ENCODE results near the gene FOXO3B. TPM values are rescaled to one million over a fixed set of nuclear protein-coding genes. Genes with fewer than 3 reads are reported as not detected.
"Not testable (repeated sequence)": the region's sequence is repeated elsewhere in the genome, so short reads cannot be mapped to it uniquely, and the experiment has no call there.

The FOXO3B gene
- polyA plus RNA-seq (2012; ENCODE audit: low read depth, missing spikeins) = 0.45 TPM

- DNase-seq (ENCODE audit: insufficient read length, low spot score) = not testable (repeated sequence)
- TF ChIP-seq PAX5 (IDR thresholded peaks at IDR 0.05; ENCODE audit: insufficient read depth, low read length, severe bottlenecking) = peak; percentile 12
- FAIRE-seq = peak; percentile 96
These were observed at the start of gene FOXO3B for GRCh38 chr17:18681767-18682571. Gene FOXO3B (minus strand): TSS chr17:18682314. CDS start chr17:18681651, 663 bp downstream.

GRCh38 chr17:18723509-18723908 is 41.4 kb upstream of the FOXO3B start:
- not testable (repeated sequence) for FAIRE-seq; DNase-seq (ENCODE audit: insufficient read length, low spot score)

- not testable (repeated sequence) for DNase-seq (ENCODE audit: insufficient read length, low spot score); FAIRE-seq
These were observed 40.5 kb upstream of the FOXO3B start for GRCh38 chr17:18722612-18723011.

GRCh38 chr17:18721775-18722547 is 39.8 kb upstream of the FOXO3B start:
- DNase-seq (ENCODE audit: insufficient read length, low spot score); FAIRE-seq: not testable (repeated sequence)

- FAIRE-seq; DNase-seq (ENCODE audit: insufficient read length, low spot score): not testable (repeated sequence)
These were observed 37.5 kb upstream of the FOXO3B start for GRCh38 chr17:18719428-18720110.

- DNase-seq (ENCODE audit: insufficient read length, low spot score); FAIRE-seq: not testable (repeated sequence)
These were observed 36.7 kb upstream of the FOXO3B start for GRCh38 chr17:18718643-18719427.

GRCh38 chr17:18712354-18712999 is 30.4 kb upstream of the FOXO3B start:
- FAIRE-seq = peak; percentile 92
- DNase-seq (ENCODE audit: insufficient read length, low spot score) = not testable (repeated sequence)

- not testable (repeated sequence) for DNase-seq (ENCODE audit: insufficient read length, low spot score); FAIRE-seq
These were observed 26.1 kb upstream of the FOXO3B start for GRCh38 chr17:18708215-18708614.

GRCh38 chr17:18705955-18706354 is 23.8 kb upstream of the FOXO3B start:
- FAIRE-seq; DNase-seq (ENCODE audit: insufficient read length, low spot score): not testable (repeated sequence)

- DNase-seq (ENCODE audit: insufficient read length, low spot score); FAIRE-seq: not testable (repeated sequence)
These were observed 16.5 kb upstream of the FOXO3B start for GRCh38 chr17:18698473-18699103.

GRCh38 chr17:18695143-18695542 is 13.0 kb upstream of the FOXO3B start:
- not testable (repeated sequence) for FAIRE-seq; DNase-seq (ENCODE audit: insufficient read length, low spot score)

- FAIRE-seq; DNase-seq (ENCODE audit: insufficient read length, low spot score): not testable (repeated sequence)
These were observed 554 bp upstream of the FOXO3B start for GRCh38 chr17:18682668-18683067.

- DNase-seq (ENCODE audit: insufficient read length, low spot score); FAIRE-seq: not testable (repeated sequence)
These were observed 4.7 kb downstream of the FOXO3B start for GRCh38 chr17:18677381-18677780.

- not testable (repeated sequence) for FAIRE-seq; DNase-seq (ENCODE audit: insufficient read length, low spot score)
These were observed 5.2 kb downstream of the FOXO3B start for GRCh38 chr17:18676928-18677327.

- not testable (repeated sequence) for DNase-seq (ENCODE audit: insufficient read length, low spot score); FAIRE-seq
These were observed 9.5 kb downstream of the FOXO3B start for GRCh38 chr17:18672395-18673227.

- FAIRE-seq; DNase-seq (ENCODE audit: insufficient read length, low spot score): not testable (repeated sequence)
These were observed 13.5 kb downstream of the FOXO3B start for GRCh38 chr17:18668625-18669024.

- FAIRE-seq; DNase-seq (ENCODE audit: insufficient read length, low spot score): not testable (repeated sequence)
These were observed 14.6 kb downstream of the FOXO3B start for GRCh38 chr17:18667535-18667934.
